Measurements from ENCODE around the gene USHBP1.

USHBP1 gene

GRCh38 chr19:17264641-17264979 is at the start of gene USHBP1:
TSS of gene USHBP1 (minus strand) at chr19:17264745. CDS start at chr19:17264299, 446 bp downstream.
- no peak within 1 kb of the TSS for H3K27ac ChIP-seq (ENCODE audit: low read length)
- peak within 1 kb of the TSS; percentile 25 to 49 for H3K4me3 ChIP-seq (ENCODE audit: low read length in 2 of 2)
- H3K9me3 ChIP-seq (ENCODE audit: control insufficient read depth in 2 of 2, low read length in 2 of 2) = no peaks in the 10 kb centered on the region
- no peak within 1 kb of the TSS for H3K9ac ChIP-seq (ENCODE audit: low read length in 2 of 2)
- peaks cover 14% of the 10 kb centered on the region for H3K4me1 ChIP-seq (ENCODE audit: control insufficient read depth, insufficient read depth, low read length)
- H3K36me3 ChIP-seq (ENCODE audit: control insufficient read depth in 2 of 2, insufficient read depth in 2 of 2, low read length in 2 of 2) = no peaks in the 10 kb centered on the region
- no peaks in the 10 kb centered on the region for H3K27me3 ChIP-seq (ENCODE audit: control insufficient read depth in 1 of 2, insufficient read depth in 2 of 2, low read length in 2 of 2)

- Histone ChIP-seq H3K4me1 (ENCODE audit: control insufficient read depth, insufficient read depth, low read length) (peaks cover 23% of the 10 kb centered on the region), H3K27me3 (ENCODE audit: control insufficient read depth in 1 of 2, insufficient read depth in 2 of 2, low read length in 2 of 2) (no peaks in the 10 kb centered on the region), H3K27ac (ENCODE audit: low read length) (no peak overlapping the region), H3K9me3 (ENCODE audit: control insufficient read depth in 2 of 2, low read length in 2 of 2) (no peaks in the 10 kb centered on the region), H3K36me3 (ENCODE audit: control insufficient read depth in 2 of 2, insufficient read depth in 2 of 2, low read length in 2 of 2) (peaks cover 18 to 21% of the 10 kb centered on the region in 2 donors), H3K4me3 (ENCODE audit: low read length in 2 of 2) (no peak overlapping the region), H3K9ac (ENCODE audit: low read length in 2 of 2) (no peak overlapping the region)
These were observed 49.6 kb upstream of the USHBP1 start for GRCh38 chr19:17314007-17314593.

GRCh38 chr19:17312189-17313113 is 47.9 kb upstream of the USHBP1 start:
- no peaks in the 10 kb centered on the region for H3K9me3 ChIP-seq (ENCODE audit: control insufficient read depth in 2 of 2, low read length in 2 of 2)
- no peak overlapping the region for H3K27ac ChIP-seq (ENCODE audit: low read length)
- peaks cover 27% of the 10 kb centered on the region for H3K4me1 ChIP-seq (ENCODE audit: control insufficient read depth, insufficient read depth, low read length)
- peaks cover 18 to 19% of the 10 kb centered on the region in 2 donors for H3K36me3 ChIP-seq (ENCODE audit: control insufficient read depth in 2 of 2, insufficient read depth in 2 of 2, low read length in 2 of 2)
- H3K4me3 ChIP-seq (ENCODE audit: low read length in 2 of 2) = no peak overlapping the region
- H3K9ac ChIP-seq (ENCODE audit: low read length in 2 of 2) = no peak overlapping the region
- no peaks in the 10 kb centered on the region for H3K27me3 ChIP-seq (ENCODE audit: control insufficient read depth in 1 of 2, insufficient read depth in 2 of 2, low read length in 2 of 2)

GRCh38 chr19:17311455-17312188 is 47.1 kb upstream of the USHBP1 start:
- Histone ChIP-seq H3K9me3 (ENCODE audit: control insufficient read depth in 2 of 2, low read length in 2 of 2) (no peaks in the 10 kb centered on the region), H3K27me3 (ENCODE audit: control insufficient read depth in 1 of 2, insufficient read depth in 2 of 2, low read length in 2 of 2) (no peaks in the 10 kb centered on the region), H3K36me3 (ENCODE audit: control insufficient read depth in 2 of 2, insufficient read depth in 2 of 2, low read length in 2 of 2) (peaks cover 18 to 19% of the 10 kb centered on the region in 2 donors), H3K9ac (ENCODE audit: low read length in 2 of 2) (no peak overlapping the region), H3K4me3 (ENCODE audit: low read length in 2 of 2) (no peak overlapping the region), H3K4me1 (ENCODE audit: control insufficient read depth, insufficient read depth, low read length) (peaks cover 31% of the 10 kb centered on the region), H3K27ac (ENCODE audit: low read length) (no peak overlapping the region)

GRCh38 chr19:17309965-17310461 is 45.5 kb upstream of the USHBP1 start:
- H3K4me1 ChIP-seq (ENCODE audit: control insufficient read depth, insufficient read depth, low read length) = peaks cover 42% of the 10 kb centered on the region
- no peaks in the 10 kb centered on the region for H3K27me3 ChIP-seq (ENCODE audit: control insufficient read depth in 1 of 2, insufficient read depth in 2 of 2, low read length in 2 of 2)
- H3K9ac ChIP-seq (ENCODE audit: low read length in 2 of 2) = peak overlapping the region; percentile 79 to 86
- H3K36me3 ChIP-seq (ENCODE audit: control insufficient read depth in 2 of 2, insufficient read depth in 2 of 2, low read length in 2 of 2) = peaks cover 11 to 12% of the 10 kb centered on the region in 2 donors
- no peaks in the 10 kb centered on the region for H3K9me3 ChIP-seq (ENCODE audit: control insufficient read depth in 2 of 2, low read length in 2 of 2)
- no peak overlapping the region for H3K27ac ChIP-seq (ENCODE audit: low read length)
- peak overlapping the region; percentile 76 to 91 for H3K4me3 ChIP-seq (ENCODE audit: low read length in 2 of 2)

GRCh38 chr19:17309198-17309964 is 44.8 kb upstream of the USHBP1 start, which contains the start of gene DDA1:
TSS of gene DDA1 (plus strand) at chr19:17309563. CDS start at chr19:17309655, 92 bp downstream.
- Histone ChIP-seq H3K4me1 (ENCODE audit: control insufficient read depth, insufficient read depth, low read length) (peaks cover 48% of the 10 kb centered on the region), H3K4me3 (ENCODE audit: low read length in 2 of 2) (peak within 1 kb of the TSS; percentile 76 to 91), H3K9me3 (ENCODE audit: control insufficient read depth in 2 of 2, low read length in 2 of 2) (no peaks in the 10 kb centered on the region), H3K9ac (ENCODE audit: low read length in 2 of 2) (peak within 1 kb of the TSS; percentile 79 to 86), H3K27ac (ENCODE audit: low read length) (peak within 1 kb of the TSS; percentile 55), H3K36me3 (ENCODE audit: control insufficient read depth in 2 of 2, insufficient read depth in 2 of 2, low read length in 2 of 2) (peaks cover 6 to 7% of the 10 kb centered on the region in 2 donors), H3K27me3 (ENCODE audit: control insufficient read depth in 1 of 2, insufficient read depth in 2 of 2, low read length in 2 of 2) (no peaks in the 10 kb centered on the region)

GRCh38 chr19:17307876-17308377 is 43.4 kb upstream of the USHBP1 start:
- Histone ChIP-seq H3K4me3 (ENCODE audit: low read length in 2 of 2) (no peak overlapping the region), H3K36me3 (ENCODE audit: control insufficient read depth in 2 of 2, insufficient read depth in 2 of 2, low read length in 2 of 2) (peaks cover 0 to 2% of the 10 kb centered on the region in 2 donors), H3K9ac (ENCODE audit: low read length in 2 of 2) (no peak overlapping the region), H3K27me3 (ENCODE audit: control insufficient read depth in 1 of 2, insufficient read depth in 2 of 2, low read length in 2 of 2) (no peaks in the 10 kb centered on the region), H3K4me1 (ENCODE audit: control insufficient read depth, insufficient read depth, low read length) (peaks cover 58% of the 10 kb centered on the region), H3K9me3 (ENCODE audit: control insufficient read depth in 2 of 2, low read length in 2 of 2) (no peaks in the 10 kb centered on the region), H3K27ac (ENCODE audit: low read length) (peak overlapping the region; percentile 11)

GRCh38 chr19:17306285-17306714 is 41.8 kb upstream of the USHBP1 start:
- Histone ChIP-seq H3K4me1 (ENCODE audit: control insufficient read depth, insufficient read depth, low read length) (peaks cover 64% of the 10 kb centered on the region), H3K9ac (ENCODE audit: low read length in 2 of 2) (peak overlapping the region; percentile 83 to 86), H3K36me3 (ENCODE audit: control insufficient read depth in 2 of 2, insufficient read depth in 2 of 2, low read length in 2 of 2) (no peaks in the 10 kb centered on the region), H3K27me3 (ENCODE audit: control insufficient read depth in 1 of 2, insufficient read depth in 2 of 2, low read length in 2 of 2) (no peaks in the 10 kb centered on the region), H3K9me3 (ENCODE audit: control insufficient read depth in 2 of 2, low read length in 2 of 2) (no peaks in the 10 kb centered on the region), H3K27ac (ENCODE audit: low read length) (peak overlapping the region; percentile 90), H3K4me3 (ENCODE audit: low read length in 2 of 2) (peak overlapping the region; percentile 86 to 91)

- no peaks in the 10 kb centered on the region for H3K27me3 ChIP-seq (ENCODE audit: control insufficient read depth in 1 of 2, insufficient read depth in 2 of 2, low read length in 2 of 2)
- H3K9ac ChIP-seq (ENCODE audit: low read length in 2 of 2) = peak within 1 kb of the TSS; percentile 83 to 86
- H3K36me3 ChIP-seq (ENCODE audit: control insufficient read depth in 2 of 2, insufficient read depth in 2 of 2, low read length in 2 of 2) = peaks cover 0 to 2% of the 10 kb centered on the region in 2 donors
- H3K4me3 ChIP-seq (ENCODE audit: low read length in 2 of 2) = peak within 1 kb of the TSS; percentile 86 to 91
- peak within 1 kb of the TSS; percentile 90 for H3K27ac ChIP-seq (ENCODE audit: low read length)
- peaks cover 62% of the 10 kb centered on the region for H3K4me1 ChIP-seq (ENCODE audit: control insufficient read depth, insufficient read depth, low read length)
- H3K9me3 ChIP-seq (ENCODE audit: control insufficient read depth in 2 of 2, low read length in 2 of 2) = no peaks in the 10 kb centered on the region
These were observed 41.2 kb upstream of the USHBP1 start, which contains the start of gene MRPL34 for GRCh38 chr19:17305517-17306284. TSS of gene MRPL34 (plus strand) at chr19:17305872. CDS start at chr19:17305893, 21 bp downstream.
